ENCODE data around the gene RHOC.

Gene RHOC

DNA sequence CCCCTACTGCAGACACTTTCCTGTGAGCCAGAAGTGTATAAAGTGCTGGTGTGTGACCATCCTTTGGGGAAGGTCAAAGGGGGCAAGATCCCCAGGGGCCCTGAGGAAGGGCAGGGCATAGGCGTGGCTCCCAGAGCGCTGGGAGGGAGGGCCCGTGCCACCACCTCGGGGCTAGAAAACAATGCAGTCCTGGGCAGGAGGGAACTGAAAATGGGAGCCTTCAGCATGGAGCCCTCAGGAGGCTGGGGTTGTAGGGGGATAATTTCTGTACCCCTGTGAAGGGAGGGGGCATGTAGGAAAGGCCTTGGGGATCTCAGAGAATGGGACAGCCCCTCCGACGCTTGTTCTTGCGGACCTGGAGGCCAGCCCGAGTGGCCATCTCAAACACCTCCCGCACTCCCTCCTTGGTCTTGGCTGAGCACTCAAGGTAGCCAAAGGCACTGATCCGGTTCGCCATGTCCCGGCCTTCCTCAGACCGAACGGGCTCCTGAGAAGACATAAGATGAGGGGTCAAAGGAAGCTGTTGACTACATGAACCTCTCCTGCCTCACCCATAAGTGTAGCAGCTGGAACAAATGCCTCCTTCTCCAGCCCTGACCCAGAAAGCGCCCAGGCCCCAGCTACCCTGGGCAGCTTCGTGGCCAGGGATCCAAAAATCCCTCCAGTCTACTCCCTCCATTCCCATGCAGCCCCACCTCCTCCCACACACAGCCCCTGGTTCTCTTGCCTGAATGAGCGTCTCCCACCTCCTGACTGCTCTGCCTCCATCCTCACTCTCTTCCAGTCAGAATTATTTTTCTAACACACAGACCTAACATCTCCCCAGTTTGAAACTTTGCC lies 5.5 kb downstream of the RHOC start:
- Histone ChIP-seq H3K4me3 (ENCODE audit: insufficient read depth, low read depth, low read length) (no peak overlapping the region), H3K27me3 (ENCODE audit: control insufficient read depth, insufficient read depth, low read length, poor library complexity, severe bottlenecking) (peaks cover 9% of the 10 kb centered on the region), H3K9me3 (ENCODE audit: control insufficient read depth, low read length) (no peaks in the 10 kb centered on the region), H3K4me1 (ENCODE audit: control insufficient read depth, insufficient read depth, low read length) (peaks cover 35% of the 10 kb centered on the region), H3K36me3 (ENCODE audit: control insufficient read depth, insufficient read depth, low read length) (peaks cover 18% of the 10 kb centered on the region), H3K27ac (ENCODE audit: insufficient read depth, low read depth, low read length, poor library complexity, severe bottlenecking) (no peak overlapping the region)
- WGBS, 2 experiments = 84 to 86% methylated on average over 17 of the region's 17 CpGs

DNA sequence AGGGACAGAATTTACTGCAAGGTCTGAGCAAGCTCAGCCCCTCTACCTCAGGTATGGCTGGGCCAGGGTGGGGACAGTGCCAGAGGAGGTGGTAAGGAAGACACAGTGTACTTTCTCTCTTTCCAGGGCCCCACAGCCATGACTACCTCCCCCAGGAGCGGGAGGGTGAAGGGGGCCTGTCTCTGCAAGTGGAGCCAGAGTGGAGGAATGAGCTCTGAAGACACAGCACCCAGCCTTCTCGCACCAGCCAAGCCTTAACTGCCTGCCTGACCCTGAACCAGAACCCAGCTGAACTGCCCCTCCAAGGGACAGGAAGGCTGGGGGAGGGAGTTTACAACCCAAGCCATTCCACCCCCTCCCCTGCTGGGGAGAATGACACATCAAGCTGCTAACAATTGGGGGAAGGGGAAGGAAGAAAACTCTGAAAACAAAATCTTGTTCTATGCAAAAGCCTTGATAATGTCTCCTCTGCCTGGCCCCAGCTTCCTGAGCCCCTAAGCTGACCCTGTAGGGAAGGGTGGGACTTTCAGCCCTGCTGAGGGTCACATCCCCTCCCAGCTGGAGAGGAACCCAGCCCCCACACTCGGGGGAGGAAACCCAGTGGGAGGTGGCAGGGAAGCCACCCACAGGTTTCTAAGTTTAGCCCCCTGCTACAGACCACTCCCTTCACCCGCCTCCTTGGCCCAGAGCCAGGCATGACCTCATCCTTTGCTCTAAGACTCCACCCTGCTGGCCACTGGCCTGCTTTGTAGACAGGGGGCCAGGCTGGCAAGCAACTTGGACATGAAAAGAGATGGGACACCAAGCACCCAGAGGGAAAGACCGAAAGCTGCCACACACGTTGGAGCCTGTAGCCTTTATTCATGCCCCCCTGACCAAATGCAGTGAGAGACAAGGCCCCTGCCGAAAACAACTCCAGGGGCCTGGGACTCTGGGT lies 6.4 kb downstream of the RHOC start:
- Histone ChIP-seq H3K4me1 (ENCODE audit: control insufficient read depth, insufficient read depth, low read length) (peaks cover 31% of the 10 kb centered on the region), H3K27me3 (ENCODE audit: control insufficient read depth, insufficient read depth, low read length, poor library complexity, severe bottlenecking) (no peaks in the 10 kb centered on the region), H3K36me3 (ENCODE audit: control insufficient read depth, insufficient read depth, low read length) (peaks cover 25% of the 10 kb centered on the region), H3K4me3 (ENCODE audit: insufficient read depth, low read depth, low read length) (no peak overlapping the region), H3K9me3 (ENCODE audit: control insufficient read depth, low read length) (no peaks in the 10 kb centered on the region), H3K27ac (ENCODE audit: insufficient read depth, low read depth, low read length, poor library complexity, severe bottlenecking) (no peak overlapping the region)
- 49 to 60% methylated on average over 7 of the region's 7 CpGs for WGBS, 2 experiments

GRCh38 chr1:112699425-112700144 lies 7.3 kb downstream of the RHOC start:
- H3K27ac ChIP-seq (ENCODE audit: insufficient read depth, low read depth, low read length, poor library complexity, severe bottlenecking) = no peak overlapping the region
- H3K36me3 ChIP-seq (ENCODE audit: control insufficient read depth, insufficient read depth, low read length) = peaks cover 30% of the 10 kb centered on the region
- H3K27me3 ChIP-seq (ENCODE audit: control insufficient read depth, insufficient read depth, low read length, poor library complexity, severe bottlenecking) = no peaks in the 10 kb centered on the region
- 89 to 91% methylated on average over 13 of the region's 13 CpGs for WGBS, 2 experiments
- H3K4me3 ChIP-seq (ENCODE audit: insufficient read depth, low read depth, low read length) = no peak overlapping the region
- H3K4me1 ChIP-seq (ENCODE audit: control insufficient read depth, insufficient read depth, low read length) = peaks cover 21% of the 10 kb centered on the region
- no peaks in the 10 kb centered on the region for H3K9me3 ChIP-seq (ENCODE audit: control insufficient read depth, low read length)

GRCh38 chr1:112698366-112699310 lies 8.3 kb downstream of the RHOC start:
- Histone ChIP-seq H3K27me3 (ENCODE audit: control insufficient read depth, insufficient read depth, low read length, poor library complexity, severe bottlenecking) (no peaks in the 10 kb centered on the region), H3K4me1 (ENCODE audit: control insufficient read depth, insufficient read depth, low read length) (peaks cover 15% of the 10 kb centered on the region), H3K36me3 (ENCODE audit: control insufficient read depth, insufficient read depth, low read length) (peaks cover 34% of the 10 kb centered on the region), H3K9me3 (ENCODE audit: control insufficient read depth, low read length) (no peaks in the 10 kb centered on the region), H3K27ac (ENCODE audit: insufficient read depth, low read depth, low read length, poor library complexity, severe bottlenecking) (no peak overlapping the region), H3K4me3 (ENCODE audit: insufficient read depth, low read depth, low read length) (no peak overlapping the region)
- 82 to 84% methylated on average over 17 of the region's 17 CpGs for WGBS, 2 experiments

- H3K27ac ChIP-seq (ENCODE audit: insufficient read depth, low read depth, low read length, poor library complexity, severe bottlenecking) = no peak overlapping the region
- no peak overlapping the region for H3K4me3 ChIP-seq (ENCODE audit: insufficient read depth, low read depth, low read length)
- H3K9me3 ChIP-seq (ENCODE audit: control insufficient read depth, low read length) = no peaks in the 10 kb centered on the region
- no peaks in the 10 kb centered on the region for H3K27me3 ChIP-seq (ENCODE audit: control insufficient read depth, insufficient read depth, low read length, poor library complexity, severe bottlenecking)
- 92 to 95% methylated on average over 9 of the region's 9 CpGs for WGBS, 2 experiments
- peaks cover 36% of the 10 kb centered on the region for H3K36me3 ChIP-seq (ENCODE audit: control insufficient read depth, insufficient read depth, low read length)
- peaks cover 15% of the 10 kb centered on the region for H3K4me1 ChIP-seq (ENCODE audit: control insufficient read depth, insufficient read depth, low read length)
Measured at GRCh38 chr1:112697781-112698201, 9.1 kb downstream of the RHOC start.

DNA sequence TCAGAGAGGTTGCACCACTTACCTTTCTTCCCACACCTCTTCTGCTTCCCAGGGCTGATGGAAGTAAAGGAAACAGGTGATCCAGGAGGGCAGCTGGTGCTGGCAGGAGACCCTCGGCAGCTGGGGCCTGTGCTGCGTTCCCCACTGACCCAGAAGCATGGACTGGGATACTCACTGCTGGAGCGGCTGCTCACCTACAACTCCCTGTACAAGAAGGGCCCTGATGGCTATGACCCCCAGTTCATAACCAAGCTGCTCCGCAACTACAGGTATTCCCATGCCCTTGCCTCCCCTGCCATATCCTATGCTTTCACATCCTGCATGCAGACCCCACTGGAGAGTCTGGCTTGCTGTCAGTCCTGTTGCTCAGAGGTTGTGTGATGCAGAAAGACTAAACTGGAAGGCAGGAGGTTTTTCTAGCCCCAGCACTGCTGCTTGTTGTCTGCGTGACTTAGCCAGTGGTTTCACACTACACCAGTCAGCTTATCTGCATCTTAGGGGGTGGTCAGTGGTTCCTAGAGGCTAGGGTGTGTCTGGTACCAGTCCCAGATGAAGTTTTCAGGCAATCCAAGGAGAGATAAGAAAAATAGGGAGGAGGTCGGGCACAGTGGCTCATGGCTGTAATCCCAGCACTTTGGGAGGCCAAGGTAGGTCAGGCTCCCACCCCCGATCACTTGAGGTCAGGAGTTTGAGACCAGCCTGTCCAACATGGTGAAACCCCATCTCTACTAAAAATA lies 10.2 kb downstream of the RHOC start:
- Histone ChIP-seq H3K27ac (ENCODE audit: insufficient read depth, low read depth, low read length, poor library complexity, severe bottlenecking) (no peak overlapping the region), H3K9me3 (ENCODE audit: control insufficient read depth, low read length) (no peaks in the 10 kb centered on the region), H3K4me3 (ENCODE audit: insufficient read depth, low read depth, low read length) (no peak overlapping the region), H3K36me3 (ENCODE audit: control insufficient read depth, insufficient read depth, low read length) (peaks cover 41% of the 10 kb centered on the region), H3K4me1 (ENCODE audit: control insufficient read depth, insufficient read depth, low read length) (peaks cover 10% of the 10 kb centered on the region), H3K27me3 (ENCODE audit: control insufficient read depth, insufficient read depth, low read length, poor library complexity, severe bottlenecking) (no peaks in the 10 kb centered on the region)
- WGBS, 2 experiments = 94% methylated on average over 7 of the region's 7 CpGs

DNA sequence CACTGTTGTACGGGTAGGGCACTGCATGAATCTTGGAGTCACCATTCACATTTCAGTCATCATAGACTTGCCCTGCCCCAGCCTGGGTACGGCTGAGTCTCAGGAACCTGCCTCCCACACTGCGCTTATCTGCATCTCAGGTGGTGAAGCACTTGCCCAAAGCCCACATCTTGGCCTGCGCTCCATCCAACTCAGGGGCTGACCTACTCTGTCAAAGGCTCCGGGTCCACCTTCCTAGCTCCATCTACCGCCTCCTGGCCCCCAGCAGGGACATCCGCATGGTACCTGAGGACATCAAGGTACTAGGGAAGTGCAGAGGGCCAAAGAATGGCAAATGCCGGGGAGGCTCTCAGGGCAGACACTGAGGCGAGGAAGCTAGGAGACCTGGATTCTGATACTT lies 11.7 kb downstream of the RHOC start:
- Histone ChIP-seq H3K4me3 (ENCODE audit: insufficient read depth, low read depth, low read length) (no peak overlapping the region), H3K36me3 (ENCODE audit: control insufficient read depth, insufficient read depth, low read length) (peaks cover 39% of the 10 kb centered on the region)

GRCh38 chr1:112694363-112694929 lies 12.5 kb downstream of the RHOC start:
- Histone ChIP-seq H3K36me3 (ENCODE audit: control insufficient read depth, insufficient read depth, low read length) (peaks cover 35% of the 10 kb centered on the region), H3K27ac (ENCODE audit: insufficient read depth, low read depth, low read length, poor library complexity, severe bottlenecking) (no peak overlapping the region), H3K9me3 (ENCODE audit: control insufficient read depth, low read length) (no peaks in the 10 kb centered on the region), H3K27me3 (ENCODE audit: control insufficient read depth, insufficient read depth, low read length, poor library complexity, severe bottlenecking) (no peaks in the 10 kb centered on the region), H3K4me1 (ENCODE audit: control insufficient read depth, insufficient read depth, low read length) (no peaks in the 10 kb centered on the region), H3K4me3 (ENCODE audit: insufficient read depth, low read depth, low read length) (no peak overlapping the region)
- 95 to 96% methylated on average over 15 of the region's 15 CpGs for WGBS, 2 experiments

More for the DNA sequence above, 11.7 kb downstream of the RHOC start:
- Histone ChIP-seq H3K27me3 (ENCODE audit: control insufficient read depth, insufficient read depth, low read length, poor library complexity, severe bottlenecking) (no peaks in the 10 kb centered on the region), H3K4me1 (ENCODE audit: control insufficient read depth, insufficient read depth, low read length) (no peaks in the 10 kb centered on the region), H3K27ac (ENCODE audit: insufficient read depth, low read depth, low read length, poor library complexity, severe bottlenecking) (no peak overlapping the region), H3K9me3 (ENCODE audit: control insufficient read depth, low read length) (no peaks in the 10 kb centered on the region)
- 95 to 98% methylated on average over 9 of the region's 9 CpGs for WGBS, 2 experiments
